Adrenal gland (tissue), 5 donors: ENCODE measurements around the gene AP5M1.

Experiments
- POLR2A ChIP-seq, 2 donors: fragments of 450-650 bp; IDR thresholded peaks; one replicate each; pipeline ENCODE4 v1.6.1; 2017; ENCODE audit warnings: antibody characterized with exemption in 2 of 2, mild to moderate bottlenecking in 2 of 2, moderate library complexity in 1 of 2
- TF ChIP-seq, protein P1 (sequence below), 6 experiments: fragments of 450-650 bp in 4 of 6; fragments of 200-600 bp in 2 of 6; sonication (generic) in 1 of 6; IDR thresholded peaks; 1 replicate in 5 of 6; 2 replicates in 1 of 6; pipeline versions ENCODE4 v1.5.1 to v1.8.0; 2016 to 2021; ENCODE audit warnings: antibody characterized with exemption in 6 of 6, mild to moderate bottlenecking in 2 of 6, moderate library complexity in 1 of 6
- donor health status: DM: no; HTN: no; CAD: no.

DNA sequence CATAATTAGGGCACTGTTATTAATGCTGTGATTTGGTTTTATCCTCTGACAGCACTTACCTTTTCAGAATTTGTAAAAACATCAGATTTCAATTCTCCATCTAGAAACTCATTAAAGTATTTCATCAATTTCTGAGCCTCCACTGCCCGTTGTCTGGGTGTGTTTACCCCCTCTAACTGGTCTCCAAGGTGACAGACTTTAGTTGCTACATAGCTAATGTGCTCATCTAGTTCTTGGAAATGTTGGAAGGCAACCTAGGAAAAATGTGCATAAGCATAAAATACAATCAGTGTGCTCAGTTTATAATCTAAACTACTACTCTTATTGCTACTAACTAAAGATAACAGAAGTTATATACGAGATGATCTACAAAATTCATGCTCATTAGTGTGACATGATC, 24.7 kb upstream of the AP5M1 start:
- TF ChIP-seq, protein P1, sequence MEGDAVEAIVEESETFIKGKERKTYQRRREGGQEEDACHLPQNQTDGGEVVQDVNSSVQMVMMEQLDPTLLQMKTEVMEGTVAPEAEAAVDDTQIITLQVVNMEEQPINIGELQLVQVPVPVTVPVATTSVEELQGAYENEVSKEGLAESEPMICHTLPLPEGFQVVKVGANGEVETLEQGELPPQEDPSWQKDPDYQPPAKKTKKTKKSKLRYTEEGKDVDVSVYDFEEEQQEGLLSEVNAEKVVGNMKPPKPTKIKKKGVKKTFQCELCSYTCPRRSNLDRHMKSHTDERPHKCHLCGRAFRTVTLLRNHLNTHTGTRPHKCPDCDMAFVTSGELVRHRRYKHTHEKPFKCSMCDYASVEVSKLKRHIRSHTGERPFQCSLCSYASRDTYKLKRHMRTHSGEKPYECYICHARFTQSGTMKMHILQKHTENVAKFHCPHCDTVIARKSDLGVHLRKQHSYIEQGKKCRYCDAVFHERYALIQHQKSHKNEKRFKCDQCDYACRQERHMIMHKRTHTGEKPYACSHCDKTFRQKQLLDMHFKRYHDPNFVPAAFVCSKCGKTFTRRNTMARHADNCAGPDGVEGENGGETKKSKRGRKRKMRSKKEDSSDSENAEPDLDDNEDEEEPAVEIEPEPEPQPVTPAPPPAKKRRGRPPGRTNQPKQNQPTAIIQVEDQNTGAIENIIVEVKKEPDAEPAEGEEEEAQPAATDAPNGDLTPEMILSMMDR (IDR thresholded peaks at IDR 0.05): no peak
- no peak for TF ChIP-seq POLR2A (IDR thresholded peaks at IDR 0.05)
